Measurements from ENCODE around the gene SOX11. TPM values are rescaled to one million over a fixed set of nuclear protein-coding genes. Genes with fewer than 3 reads are reported as not detected.

Gene SOX11
- total RNA-seq, 2 experiments from 2014 or later, result 7.7 to 13.0 TPM

- DNase-seq (ENCODE audit: low spot score), result no peak
- TF ChIP-seq EZH2phosphoT487 (IDR thresholded peaks at IDR 0.05; ENCODE audit: borderline replicate concordance, low read depth, low read length) (no peak), CTCF (conservative IDR thresholded peaks at IDR 0.05; ENCODE audit: low read length) (no peak)
- H3K4me2 ChIP-seq (ENCODE audit: low read length), result no peak overlapping the region
- BruUV-seq (replicated peaks), result no TSS peak
- no peaks in the 10 kb centered on the region for H3K36me3 ChIP-seq (ENCODE audit: insufficient read depth, low read length)
- POLR2A ChIA-PET, result no interaction called here
- no peaks in the 10 kb centered on the region for H4K20me1 ChIP-seq (ENCODE audit: insufficient read depth, low read length)
- CTCF ChIA-PET (ENCODE audit: unreplicated experiment), result no interaction called here
- H2AFZ ChIP-seq (ENCODE audit: low read length), result no peak overlapping the region
- no peaks in the 10 kb centered on the region for H3K9me2 ChIP-seq (ENCODE audit: insufficient read depth, low read length)
- no peaks in the 10 kb centered on the region for H3K79me2 ChIP-seq (ENCODE audit: insufficient read depth, low read depth, low read length)
- H3K9me3 ChIP-seq (ENCODE audit: low read length), result no peaks in the 10 kb centered on the region
- H3K4me3 ChIP-seq (ENCODE audit: low read depth, low read length, poor library complexity, severe bottlenecking), result no peak overlapping the region
- intact Hi-C loops (cut with micrococcal nuclease; ENCODE audit: unreplicated experiment), result no loop called here
- H3K27ac ChIP-seq (ENCODE audit: low read depth, low read length, poor library complexity, severe bottlenecking), result no peak overlapping the region
- H3K4me1 ChIP-seq (ENCODE audit: insufficient read depth, low read length, poor library complexity, severe bottlenecking), result no peaks in the 10 kb centered on the region
Measured at GRCh38 chr2:5725072-5725471, 32.9 kb downstream of the SOX11 start.

- Histone ChIP-seq H3K4me1 (ENCODE audit: insufficient read depth, low read length, poor library complexity, severe bottlenecking) (no peaks in the 10 kb centered on the region), H3K79me2 (ENCODE audit: insufficient read depth, low read depth, low read length) (no peaks in the 10 kb centered on the region), H3K4me2 (ENCODE audit: low read length) (no peak overlapping the region), H4K20me1 (ENCODE audit: insufficient read depth, low read length) (no peaks in the 10 kb centered on the region), H3K27ac (ENCODE audit: low read depth, low read length, poor library complexity, severe bottlenecking) (no peak overlapping the region), H3K9me2 (ENCODE audit: insufficient read depth, low read length) (no peaks in the 10 kb centered on the region), H3K9me3 (ENCODE audit: low read length) (no peaks in the 10 kb centered on the region), H3K4me3 (ENCODE audit: low read depth, low read length, poor library complexity, severe bottlenecking) (no peak overlapping the region), H2AFZ (ENCODE audit: low read length) (no peak overlapping the region), H3K36me3 (ENCODE audit: insufficient read depth, low read length) (no peaks in the 10 kb centered on the region)
- TF ChIP-seq CTCF (conservative IDR thresholded peaks at IDR 0.05; ENCODE audit: low read length) (no peak), EZH2phosphoT487 (IDR thresholded peaks at IDR 0.05; ENCODE audit: borderline replicate concordance, low read depth, low read length) (no peak)
- no peak for DNase-seq (ENCODE audit: low spot score)
- CTCF ChIA-PET (ENCODE audit: unreplicated experiment), result no interaction called here
- intact Hi-C loops (cut with micrococcal nuclease; ENCODE audit: unreplicated experiment), result no loop called here
- POLR2A ChIA-PET, result no interaction called here
- no TSS peak for BruUV-seq (replicated peaks)
Measured at GRCh38 chr2:5725794-5726463, 33.7 kb downstream of the SOX11 start.

GRCh38 chr2:5727235-5727634, 35.1 kb downstream of the SOX11 start:
- no TSS peak for BruUV-seq (replicated peaks)
- TF ChIP-seq CTCF (conservative IDR thresholded peaks at IDR 0.05; ENCODE audit: low read length), result no peak
- TF ChIP-seq EZH2phosphoT487 (IDR thresholded peaks at IDR 0.05; ENCODE audit: borderline replicate concordance, low read depth, low read length), result no peak
- Histone ChIP-seq H2AFZ (ENCODE audit: low read length) (no peak overlapping the region), H3K36me3 (ENCODE audit: insufficient read depth, low read length) (no peaks in the 10 kb centered on the region), H3K27ac (ENCODE audit: low read depth, low read length, poor library complexity, severe bottlenecking) (no peak overlapping the region), H3K4me3 (ENCODE audit: low read depth, low read length, poor library complexity, severe bottlenecking) (no peak overlapping the region), H4K20me1 (ENCODE audit: insufficient read depth, low read length) (no peaks in the 10 kb centered on the region), H3K9me2 (ENCODE audit: insufficient read depth, low read length) (no peaks in the 10 kb centered on the region), H3K4me2 (ENCODE audit: low read length) (no peak overlapping the region), H3K4me1 (ENCODE audit: insufficient read depth, low read length, poor library complexity, severe bottlenecking) (no peaks in the 10 kb centered on the region), H3K9me3 (ENCODE audit: low read length) (no peaks in the 10 kb centered on the region), H3K79me2 (ENCODE audit: insufficient read depth, low read depth, low read length) (no peaks in the 10 kb centered on the region)
- intact Hi-C loops (cut with micrococcal nuclease; ENCODE audit: unreplicated experiment), result no loop called here
- no peak for DNase-seq (ENCODE audit: low spot score)
- CTCF ChIA-PET (ENCODE audit: unreplicated experiment), result no interaction called here
- POLR2A ChIA-PET, result interaction anchor here (0.7 kb wide), 1 partner anchor 499 kb away, joined by 4 read pairs; no protein-coding TSS in a partner anchor
